HepG2 (cell line): ENCODE measurements around the gene HNRNPF. TPM values are rescaled to one million over a fixed set of nuclear protein-coding genes. Genes with fewer than 3 reads are reported as not detected.
A peak's percentile ranks its signal among the peaks of the same experiment; 100 is the strongest.

Experiments
- ARHGAP35 ChIP-seq: sonication (generic); formaldehyde crosslinking; IDR thresholded peaks from 2 replicates; pipeline ENCODE4 v1.9.0; 2022; ENCODE audit warnings: mild to moderate bottlenecking, inconsistent platforms, moderate library complexity, missing genetic modification reagents, borderline replicate concordance
- HDAC2 ChIP-seq: sonication (generic); formaldehyde crosslinking; IDR thresholded peaks from 2 replicates; pipeline ENCODE4 v1.4.0; 2020; ENCODE audit warnings: missing genetic modification reagents
- HMGXB3 ChIP-seq: sonication (generic); formaldehyde crosslinking; IDR thresholded peaks from 2 replicates; pipeline ENCODE4 v1.4.0; 2020; ENCODE audit warnings: missing genetic modification reagents, borderline replicate concordance
- MTA3 ChIP-seq: sonication (generic); formaldehyde crosslinking; IDR thresholded peaks from 2 replicates; pipeline ENCODE4 v1.4.0; 2020; ENCODE audit warnings: missing genetic modification reagents
- NFKBIZ ChIP-seq: IDR thresholded peaks from 2 replicates; pipeline ENCODE4 v1.6.1; 2018; ENCODE audit warnings: missing genetic modification reagents, missing compliant biosample characterization
- TARDBP ChIP-seq: sonication (generic); formaldehyde crosslinking; IDR thresholded peaks from 2 replicates; pipeline ENCODE4 v1.8.0; 2022; ENCODE audit warnings: mild to moderate bottlenecking, missing genetic modification reagents
- ZNF605 ChIP-seq: sonication (generic); formaldehyde crosslinking; IDR thresholded peaks from 2 replicates; pipeline ENCODE4 v1.8.0; 2022; ENCODE audit warnings: mild to moderate bottlenecking, missing genetic modification reagents
- ZNF790 ChIP-seq: sonication (generic); formaldehyde crosslinking; IDR thresholded peaks from 2 replicates; pipeline ENCODE4 v1.8.0; 2022; ENCODE audit warnings: missing genetic modification reagents, mild to moderate bottlenecking, borderline replicate concordance
- polyA plus RNA-seq, 8 experiments: library from polyadenylated mRNA; depleted of rRNA in 3 of 8; stranded (reverse) in 7 of 8; unstranded in 1 of 8; fragments of >200 nt; fragmentation: Illumina TruSeq in 4 of 8; extraction: Trizol in 4 of 8; gene quantifications; 2 replicates each; pipeline versions ENCODE4 v1.2.1 to v1.2.3, GENCODE V29; 2011 to 2016; ENCODE audit warnings: low read depth in 4 of 8, missing spikeins in 1 of 8, mixed read lengths in 1 of 8; ENCODE audit not compliant: insufficient read depth in 1 of 8
- total RNA-seq, 5 experiments: library from RNA; depleted of rRNA; stranded (reverse); fragments of >200 nt; fragmentation: Illumina TruSeq; extraction: Trizol; gene quantifications; 2 replicates each; pipeline ENCODE4 v1.2.3, GENCODE V29; 2016; ENCODE audit warnings: low read depth in 1 of 5
- TF ChIP-seq, protein P1 (sequence below): sonication (generic); formaldehyde crosslinking; IDR thresholded peaks from 2 replicates; pipeline ENCODE4; 2020; ENCODE audit warnings: missing genetic modification reagents, mild to moderate bottlenecking, borderline replicate concordance
- TF ChIP-seq, protein P2 (sequence below): IDR thresholded peaks from 2 replicates; pipeline ENCODE4 v1.6.1; 2012; ENCODE audit warnings: low read depth, low read length, improper control_type of control experiment
- TF ChIP-seq, protein P3 (sequence below): sonication (generic); formaldehyde crosslinking; IDR thresholded peaks from 2 replicates; pipeline ENCODE4 v1.8.1; 2022; ENCODE audit warnings: mild to moderate bottlenecking, missing genetic modification reagents
- TF ChIP-seq, protein P4 (sequence below): sonication (generic); formaldehyde crosslinking; conservative IDR thresholded peaks from 2 replicates; pipeline ENCODE4 v1.4.0; 2020; ENCODE audit warnings: missing genetic modification reagents

Gene HNRNPF
- total and polyA plus RNA-seq, 2 of the 13 experiments (the other 11 are each of a cell fraction or from before 2014, with no cell fraction given) = 166 to 308 TPM

DNA sequence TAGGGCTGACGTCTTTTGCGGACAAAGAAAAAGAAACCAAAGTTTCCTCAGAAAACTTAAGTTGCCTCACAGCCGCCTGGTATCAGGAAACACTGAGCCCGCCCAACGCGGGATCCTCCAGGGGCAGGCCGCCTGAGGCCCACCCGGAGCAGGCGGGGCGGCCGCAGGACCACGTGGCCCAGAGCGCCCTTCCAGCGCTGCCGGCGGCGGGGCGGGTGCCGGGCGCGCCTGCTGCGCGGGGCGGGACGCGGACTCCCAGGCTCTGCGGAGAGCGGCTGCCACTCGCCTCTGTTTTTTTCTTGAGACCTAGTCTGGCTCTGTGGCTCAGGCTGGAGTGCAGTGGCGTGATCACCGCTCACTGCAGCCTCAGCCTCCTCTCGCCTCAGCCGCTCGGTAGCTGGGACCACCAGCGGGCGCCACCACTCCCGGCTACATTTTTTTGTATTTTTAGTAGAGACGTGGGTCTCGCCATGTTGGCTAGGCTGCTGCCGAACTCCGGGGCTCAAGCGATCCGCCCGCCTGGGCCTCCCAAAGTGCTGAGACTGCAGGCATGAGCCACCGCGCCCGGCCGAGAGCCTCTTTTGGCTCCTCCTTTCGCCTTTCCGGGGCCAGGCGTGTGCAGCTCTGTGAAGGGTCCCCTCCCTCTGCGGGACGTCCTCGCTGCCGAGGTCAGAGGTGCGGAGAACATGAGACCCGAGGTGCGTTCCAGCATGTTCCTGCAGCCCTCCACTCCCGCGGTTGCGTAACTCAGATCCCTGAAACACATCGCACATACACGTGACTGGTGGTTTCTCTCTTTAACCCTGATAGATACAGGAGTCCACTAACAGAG, 11.6 kb upstream of the HNRNPF start (continued):
- TF ChIP-seq, protein P1, sequence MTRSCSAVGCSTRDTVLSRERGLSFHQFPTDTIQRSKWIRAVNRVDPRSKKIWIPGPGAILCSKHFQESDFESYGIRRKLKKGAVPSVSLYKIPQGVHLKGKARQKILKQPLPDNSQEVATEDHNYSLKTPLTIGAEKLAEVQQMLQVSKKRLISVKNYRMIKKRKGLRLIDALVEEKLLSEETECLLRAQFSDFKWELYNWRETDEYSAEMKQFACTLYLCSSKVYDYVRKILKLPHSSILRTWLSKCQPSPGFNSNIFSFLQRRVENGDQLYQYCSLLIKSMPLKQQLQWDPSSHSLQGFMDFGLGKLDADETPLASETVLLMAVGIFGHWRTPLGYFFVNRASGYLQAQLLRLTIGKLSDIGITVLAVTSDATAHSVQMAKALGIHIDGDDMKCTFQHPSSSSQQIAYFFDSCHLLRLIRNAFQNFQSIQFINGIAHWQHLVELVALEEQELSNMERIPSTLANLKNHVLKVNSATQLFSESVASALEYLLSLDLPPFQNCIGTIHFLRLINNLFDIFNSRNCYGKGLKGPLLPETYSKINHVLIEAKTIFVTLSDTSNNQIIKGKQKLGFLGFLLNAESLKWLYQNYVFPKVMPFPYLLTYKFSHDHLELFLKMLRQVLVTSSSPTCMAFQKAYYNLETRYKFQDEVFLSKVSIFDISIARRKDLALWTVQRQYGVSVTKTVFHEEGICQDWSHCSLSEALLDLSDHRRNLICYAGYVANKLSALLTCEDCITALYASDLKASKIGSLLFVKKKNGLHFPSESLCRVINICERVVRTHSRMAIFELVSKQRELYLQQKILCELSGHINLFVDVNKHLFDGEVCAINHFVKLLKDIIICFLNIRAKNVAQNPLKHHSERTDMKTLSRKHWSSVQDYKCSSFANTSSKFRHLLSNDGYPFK (CRISPR knock-in tag) = peak; percentile 79; the same call in 1 of the 2 replicates
- TF ChIP-seq, protein P2, sequence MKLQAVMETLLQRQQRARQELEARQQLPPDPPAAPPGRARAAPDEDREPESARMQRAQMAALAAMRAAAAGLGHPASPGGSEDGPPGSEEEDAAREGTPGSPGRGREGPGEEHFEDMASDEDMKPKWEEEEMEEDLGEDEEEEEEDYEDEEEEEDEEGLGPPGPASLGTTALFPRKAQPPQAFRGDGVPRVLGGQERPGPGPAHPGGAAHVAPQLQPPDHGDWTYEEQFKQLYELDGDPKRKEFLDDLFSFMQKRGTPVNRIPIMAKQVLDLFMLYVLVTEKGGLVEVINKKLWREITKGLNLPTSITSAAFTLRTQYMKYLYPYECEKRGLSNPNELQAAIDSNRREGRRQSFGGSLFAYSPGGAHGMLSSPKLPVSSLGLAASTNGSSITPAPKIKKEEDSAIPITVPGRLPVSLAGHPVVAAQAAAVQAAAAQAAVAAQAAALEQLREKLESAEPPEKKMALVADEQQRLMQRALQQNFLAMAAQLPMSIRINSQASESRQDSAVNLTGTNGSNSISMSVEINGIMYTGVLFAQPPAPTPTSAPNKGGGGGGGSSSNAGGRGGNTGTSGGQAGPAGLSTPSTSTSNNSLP = 0 out of 2 replicates have a peak, but pooled peaks have one; percentile 22
- TF ChIP-seq HMGXB3 (CRISPR knock-in tag) (peak; percentile 92), NFKBIZ (peak; percentile 94), ZNF790 (CRISPR knock-in tag) (peak; percentile 97; the same call in 1 of the 2 replicates), ARHGAP35 (CRISPR knock-in tag) (peak; percentile 98), TARDBP (CRISPR knock-in tag) (peak; percentile 97), ZNF605 (CRISPR knock-in tag) (peak; percentile 97), HDAC2 (CRISPR knock-in tag) (peak; percentile 98), MTA3 (CRISPR knock-in tag) (no peak)
- TF ChIP-seq, protein P3, sequence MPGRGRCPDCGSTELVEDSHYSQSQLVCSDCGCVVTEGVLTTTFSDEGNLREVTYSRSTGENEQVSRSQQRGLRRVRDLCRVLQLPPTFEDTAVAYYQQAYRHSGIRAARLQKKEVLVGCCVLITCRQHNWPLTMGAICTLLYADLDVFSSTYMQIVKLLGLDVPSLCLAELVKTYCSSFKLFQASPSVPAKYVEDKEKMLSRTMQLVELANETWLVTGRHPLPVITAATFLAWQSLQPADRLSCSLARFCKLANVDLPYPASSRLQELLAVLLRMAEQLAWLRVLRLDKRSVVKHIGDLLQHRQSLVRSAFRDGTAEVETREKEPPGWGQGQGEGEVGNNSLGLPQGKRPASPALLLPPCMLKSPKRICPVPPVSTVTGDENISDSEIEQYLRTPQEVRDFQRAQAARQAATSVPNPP = peak; percentile 92; the same call in 1 of the 2 replicates
- TF ChIP-seq, protein P4, sequence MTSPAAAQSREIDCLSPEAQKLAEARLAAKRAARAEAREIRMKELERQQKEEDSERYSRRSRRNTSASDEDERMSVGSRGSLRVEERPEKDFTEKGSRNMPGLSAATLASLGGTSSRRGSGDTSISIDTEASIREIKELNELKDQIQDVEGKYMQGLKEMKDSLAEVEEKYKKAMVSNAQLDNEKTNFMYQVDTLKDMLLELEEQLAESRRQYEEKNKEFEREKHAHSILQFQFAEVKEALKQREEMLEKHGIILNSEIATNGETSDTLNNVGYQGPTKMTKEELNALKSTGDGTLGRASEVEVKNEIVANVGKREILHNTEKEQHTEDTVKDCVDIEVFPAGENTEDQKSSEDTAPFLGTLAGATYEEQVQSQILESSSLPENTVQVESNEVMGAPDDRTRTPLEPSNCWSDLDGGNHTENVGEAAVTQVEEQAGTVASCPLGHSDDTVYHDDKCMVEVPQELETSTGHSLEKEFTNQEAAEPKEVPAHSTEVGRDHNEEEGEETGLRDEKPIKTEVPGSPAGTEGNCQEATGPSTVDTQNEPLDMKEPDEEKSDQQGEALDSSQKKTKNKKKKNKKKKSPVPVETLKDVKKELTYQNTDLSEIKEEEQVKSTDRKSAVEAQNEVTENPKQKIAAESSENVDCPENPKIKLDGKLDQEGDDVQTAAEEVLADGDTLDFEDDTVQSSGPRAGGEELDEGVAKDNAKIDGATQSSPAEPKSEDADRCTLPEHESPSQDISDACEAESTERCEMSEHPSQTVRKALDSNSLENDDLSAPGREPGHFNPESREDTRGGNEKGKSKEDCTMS = peak; percentile 63; the same call in 1 of the 2 replicates
